GM12878 (cell line): Measurements from ENCODE around the gene AFF1. TPM values are rescaled to one million over a fixed set of nuclear protein-coding genes. Genes with fewer than 3 reads are reported as not detected.

Experiments used
- ATAC-seq: fragments of 200-7000 bp; cut with Tn5 transposase; 3 replicates; pipeline ENCODE4 v1.9.1; 2020; ENCODE audit warnings: mild to moderate bottlenecking, moderate library complexity
- BruUV-seq: library from RNA; stranded (reverse); fragments of 400-500 nt; replicated peaks from 2 replicates; lab custom pipeline; 2021; lab: Mats Ljungman, UMichigan
- CTCF ChIA-PET: fragments of 300-600 bp; sonication (Branson Sonifier 250); formaldehyde crosslinking; extraction: SDS; loops from one replicate; lab custom pipeline; 2021; ENCODE audit warnings: inconsistent platforms; lab: Yijun Ruan, JAX
- POLR2A ChIA-PET: fragments of 350-600 bp; formaldehyde crosslinking; extraction: SDS; loops from one replicate; lab custom pipeline; 2021; ENCODE audit warnings: inconsistent platforms; lab: Charles Lee
- RAD21 ChIA-PET: fragments of 300-600 bp; sonication (Branson Sonifier 250); formaldehyde crosslinking; loops from one replicate; lab custom pipeline; 2023; ENCODE audit warnings: antibody characterized with exemption; ENCODE audit not compliant: unreplicated experiment; lab: Charles Lee
- SMC1A ChIA-PET: fragments of 300-600 bp; sonication (Branson Sonifier 250); formaldehyde crosslinking; loops from one replicate; lab custom pipeline; 2023; ENCODE audit not compliant: unreplicated experiment, uncharacterized antibody; lab: Charles Lee
- DNase-seq: peaks from one replicate; pipeline ENCODE4 v3.0.0-alpha.2; 2011; ENCODE audit warnings: low read depth, low spot score
- FAIRE-seq: peaks from 3 replicates; lab custom pipeline; 2011; peaks lifted over from hg19 to GRCh38; lab: Jason Lieb, UNC
- H2AFZ ChIP-seq: 2 replicates; pipeline ENCODE4 v1.6.0; 2011; ENCODE audit warnings: low read depth, low read length, control low read depth; ENCODE audit not compliant: control insufficient read depth
- H3K27ac ChIP-seq: 2 replicates; pipeline ENCODE4 v1.5.1; 2011; ENCODE audit warnings: control low read depth; ENCODE audit not compliant: control insufficient read depth, insufficient read depth
- H3K27me3 ChIP-seq, 2 experiments: replicated peaks in 1 of 2; 2 replicates each; pipeline versions ENCODE4 v1.6.0 to v1.6.1; 2011; ENCODE audit warnings: low read length in 1 of 2; ENCODE audit not compliant: control insufficient read depth in 2 of 2, insufficient read depth in 2 of 2
- H3K36me3 ChIP-seq, 2 experiments: 2 replicates each; pipeline ENCODE4 v1.5.1; 2011; ENCODE audit warnings: low read length in 1 of 2; ENCODE audit not compliant: control insufficient read depth in 2 of 2, insufficient read depth in 2 of 2
- H3K4me1 ChIP-seq: 2 replicates; pipeline ENCODE4 v1.6.1; 2011; ENCODE audit warnings: mild to moderate bottlenecking, low read length, moderate library complexity, mixed read lengths; ENCODE audit not compliant: control insufficient read depth, insufficient read depth
- H3K4me2 ChIP-seq: 2 replicates; pipeline ENCODE4 v1.6.0; 2011; ENCODE audit warnings: control low read depth; ENCODE audit not compliant: control insufficient read depth, insufficient read depth
- H3K4me3 ChIP-seq: fragments of 200-600 bp; sonication (generic); 2 replicates; pipeline ENCODE4 v1.5.1; 2016
- H3K79me2 ChIP-seq: 2 replicates; pipeline ENCODE4 v1.6.0; 2011; ENCODE audit warnings: low read length; ENCODE audit not compliant: control insufficient read depth, insufficient read depth
- H3K9ac ChIP-seq: 2 replicates; pipeline ENCODE4 v1.8.0; 2011; ENCODE audit warnings: low read length, control low read depth, mixed read lengths; ENCODE audit not compliant: control insufficient read depth, insufficient read depth
- H3K9me3 ChIP-seq: replicated peaks from 3 replicates; pipeline ENCODE4 v1.5.1; 2011; ENCODE audit warnings: mild to moderate bottlenecking, low read length; ENCODE audit not compliant: control insufficient read depth, insufficient read depth
- H4K20me1 ChIP-seq: 2 replicates; pipeline ENCODE4 v1.6.0; 2011; ENCODE audit not compliant: control insufficient read depth, insufficient read depth
- CREB1 ChIP-seq: IDR thresholded peaks from 2 replicates; pipeline ENCODE4 v1.6.1; 2012; ENCODE audit warnings: low read depth, mild to moderate bottlenecking, inconsistent platforms
- EED ChIP-seq: sonication (generic); IDR thresholded peaks from 2 replicates; pipeline ENCODE4 v1.6.1; 2016; ENCODE audit warnings: antibody characterized with exemption, low read depth
- ETV6 ChIP-seq, 2 experiments: fragments of 450-650 bp in 1 of 2; IDR thresholded peaks in 1 of 2; conservative IDR thresholded peaks in 1 of 2; 2 replicates each; pipeline ENCODE4 v1.6.1; 2014; ENCODE audit warnings: antibody characterized with exemption in 1 of 2, borderline replicate concordance in 1 of 2, low read depth in 1 of 2, mild to moderate bottlenecking in 1 of 2, moderate library complexity in 1 of 2
- NR2F1 ChIP-seq: fragments of 450-650 bp; conservative IDR thresholded peaks from 2 replicates; pipeline ENCODE4 v1.6.1; 2017; ENCODE audit warnings: mild to moderate bottlenecking
- SREBF2 ChIP-seq: IDR thresholded peaks from 2 replicates; pipeline ENCODE4 v1.6.1; 2012; ENCODE audit warnings: mild to moderate bottlenecking, low read length
- TARDBP ChIP-seq: IDR thresholded peaks from 2 replicates; pipeline ENCODE4 v1.6.1; 2016; ENCODE audit warnings: borderline replicate concordance
- ZNF207 ChIP-seq: fragments of 450-650 bp; IDR thresholded peaks from 2 replicates; pipeline ENCODE4 v1.6.1; 2014; ENCODE audit warnings: antibody characterized with exemption, mild to moderate bottlenecking, borderline replicate concordance
- ZSCAN29 ChIP-seq: fragments of 450-650 bp; IDR thresholded peaks from 2 replicates; pipeline ENCODE4 v1.6.1; 2017; ENCODE audit warnings: mild to moderate bottlenecking, moderate library complexity
- WGBS: methylation state at CpG from one replicate; pipeline ENCODE4 v1.1.6; 2016; ENCODE audit warnings: low lambda C conversion rate; ENCODE audit not compliant: insufficient replicate concordance, insufficient coverage; ENCODE audit errors: missing lambda C conversion rate; 5-methylcytosine and 5-hydroxymethylcytosine counted together
- in situ Hi-C: fragments of 300-500 bp; cut with MboI; formaldehyde crosslinking; loops from 9 replicates; pipeline ENCODE4 v1.14.3; 2018; ENCODE audit warnings: mixed read lengths
- intact Hi-C: fragments of 100-400 bp; cut with micrococcal nuclease; formaldehyde crosslinking; loops from one replicate; pipeline ENCODE4 v1.14.2; 2022; ENCODE audit not compliant: unreplicated experiment
- polyA plus RNA-seq, 11 experiments: library from polyadenylated mRNA; depleted of rRNA in 4 of 11; unstranded in 6 of 11; stranded (reverse) in 5 of 11; fragments of >200 nt; fragmentation: Nextera tagmentation in 4 of 11; fragmentation: Illumina TruSeq in 1 of 11; extraction: Ambion mirVana in 4 of 11; extraction: Trizol in 1 of 11; gene quantifications; 1 replicate in 1 of 11; 2 replicates in 10 of 11; pipeline versions ENCODE4 v1.2.1 to v1.2.3, GENCODE V29; 2011 to 2016; ENCODE audit warnings: inconsistent platforms in 2 of 11, missing spikeins in 2 of 11, low read depth in 1 of 11
- total RNA-seq, 4 experiments: library from RNA; depleted of rRNA in 3 of 4; stranded (reverse); fragments of >200 nt in 3 of 4; fragmentation: Illumina TruSeq in 1 of 4; extraction: Trizol in 1 of 4; gene quantifications; 2 replicates each; pipeline versions ENCODE4 v1.2.1 to v1.2.3, GENCODE V29; 2013 to 2021
- TF ChIP-seq, protein P1 (sequence below): fragments of 450-650 bp; IDR thresholded peaks from 2 replicates; pipeline ENCODE4 v1.6.1; 2016; ENCODE audit warnings: mild to moderate bottlenecking

Gene AFF1
- total and polyA plus RNA-seq, 10 of the 15 experiments (the other 5 are each of a cell fraction or from before 2014, with no cell fraction given), result 3.5 to 56.1 (median 21.5) TPM

DNA sequence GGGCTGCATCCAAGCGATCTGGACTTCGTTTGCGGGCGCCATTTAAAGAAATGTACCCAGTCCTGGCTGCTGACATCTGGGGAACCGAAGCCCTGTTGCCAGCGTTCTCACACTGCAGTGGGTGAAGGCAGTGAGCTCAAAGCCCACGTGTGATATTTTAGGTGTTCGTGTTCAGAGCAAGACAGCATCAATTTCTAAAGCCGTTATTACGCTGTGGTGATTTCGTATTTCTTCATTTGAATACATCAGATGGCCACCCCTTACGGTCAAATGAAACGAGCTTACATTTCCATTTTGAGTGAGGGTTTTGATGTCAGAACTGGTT is 42.2 kb upstream of the AFF1 start:
- intact Hi-C loops (loop anchor here (10.0 kb wide), 1 partner anchor 848 kb away; no protein-coding TSS in a partner anchor), in situ Hi-C loops (no loop called here)
- ChIA-PET CTCF (interaction anchor here (0.8 to 8.7 kb wide), 6 partner anchors 112 to 395 kb away, joined by 3 to 307 read pairs (median 4); partner anchors contain the start of gene PTPN13), RAD21 (interaction anchor here (1.1 to 7.0 kb wide), 3 partner anchors 299 to 403 kb away, joined by 3 to 64 read pairs (median 12); partner anchors contain the start of gene PTPN13), SMC1A (interaction anchor here (0.7 to 8.7 kb wide), 7 partner anchors 22 to 395 kb away, joined by 3 to 190 read pairs (median 3); partner anchors contain the start of gene PTPN13), POLR2A (interaction anchor here (1.0 kb wide), 1 partner anchor 393 kb away, joined by 3 read pairs; no protein-coding TSS in a partner anchor)
- no peaks in the 10 kb centered on the region for H3K27me3 ChIP-seq
- no peaks in the 10 kb centered on the region for H3K36me3 ChIP-seq
- peak overlapping the region; percentile 96 for H3K4me2 ChIP-seq
- BruUV-seq, result no TSS peak
- peak; percentile 40 for ATAC-seq
- DNase-seq, result no peak
- peak overlapping the region; percentile 26 for H2AFZ ChIP-seq
- H3K4me1 ChIP-seq, result no peaks in the 10 kb centered on the region
- no peaks in the 10 kb centered on the region for H3K79me2 ChIP-seq
- no peak for FAIRE-seq
- no peaks in the 10 kb centered on the region for H3K9me3 ChIP-seq
- H3K27ac ChIP-seq, result no peak overlapping the region
- 30% methylated on average over 13 of the region's 13 CpGs for WGBS
- H4K20me1 ChIP-seq, result no peaks in the 10 kb centered on the region
- TF ChIP-seq ETV6 (conservative IDR thresholded peaks at IDR 0.05 in 1 of 2, IDR thresholded peaks at IDR 0.05 in 1 of 2; ENCODE audit: borderline replicate concordance in 1 of 2, low read depth in 1 of 2) (no peak), CREB1 (no peak), TARDBP (no peak), ZNF207 (no peak), SREBF2 (no peak), EED (no peak), ZSCAN29 (no peak), NR2F1 (no peak)
- TF ChIP-seq, protein P1, sequence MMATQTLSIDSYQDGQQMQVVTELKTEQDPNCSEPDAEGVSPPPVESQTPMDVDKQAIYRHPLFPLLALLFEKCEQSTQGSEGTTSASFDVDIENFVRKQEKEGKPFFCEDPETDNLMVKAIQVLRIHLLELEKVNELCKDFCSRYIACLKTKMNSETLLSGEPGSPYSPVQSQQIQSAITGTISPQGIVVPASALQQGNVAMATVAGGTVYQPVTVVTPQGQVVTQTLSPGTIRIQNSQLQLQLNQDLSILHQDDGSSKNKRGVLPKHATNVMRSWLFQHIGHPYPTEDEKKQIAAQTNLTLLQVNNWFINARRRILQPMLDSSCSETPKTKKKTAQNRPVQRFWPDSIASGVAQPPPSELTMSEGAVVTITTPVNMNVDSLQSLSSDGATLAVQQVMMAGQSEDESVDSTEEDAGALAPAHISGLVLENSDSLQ, result no peak
- peak overlapping the region; percentile 53; the same call in 1 of the 2 replicates for H3K9ac ChIP-seq
- peak overlapping the region; percentile 81 for H3K4me3 ChIP-seq
